H1 (cell line): ENCODE results near the gene MEF2C. TPM values are rescaled to one million over a fixed set of nuclear protein-coding genes. Genes with fewer than 3 reads are reported as not detected.

Experiments
- KDM5A ChIP-seq: fragments of 200-600 bp; IDR thresholded peaks from 2 replicates; pipeline ENCODE4 v1.7.1; 2012; ENCODE audit warnings: mild to moderate bottlenecking, low read length, inconsistent platforms, mixed read lengths
- NRF1 ChIP-seq: IDR thresholded peaks from 2 replicates; pipeline ENCODE4 v1.6.1; 2011; ENCODE audit warnings: mild to moderate bottlenecking, low read depth, low read length, improper control_type of control experiment
- polyA plus RNA-seq, 7 experiments: library from polyadenylated mRNA; depleted of rRNA in 3 of 7; stranded (reverse) in 5 of 7; unstranded in 2 of 7; fragments of >200 nt in 5 of 7; fragments of 200-250 nt in 2 of 7; gene quantifications; 1 replicate in 5 of 7; 2 replicates in 1 of 7; 4 replicates in 1 of 7; pipeline versions ENCODE4 v1.2.1 to v1.2.3, GENCODE V29; 2011 to 2013; ENCODE audit warnings: missing spikeins in 2 of 7, mixed read lengths in 2 of 7
- total RNA-seq: library from RNA; stranded (reverse); fragmentation: NEBNext Ultra II Directional; extraction: Animal tissue kit (Norgen Biotek cat#: 25700); gene quantifications from 2 replicates; pipeline ENCODE4 v1.2.1, GENCODE V29; 2021

MEF2C gene
- total and polyA plus RNA-seq, 2 of the 8 experiments (the other 6 are each of a cell fraction or from before 2014, with no cell fraction given) = 0.59 to 0.99 TPM

- TF ChIP-seq KDM5A = no peak
- no peak for TF ChIP-seq NRF1
Measured at GRCh38 chr5:88803309-88803708, 79.7 kb downstream of the MEF2C start (continued).
